ENCODE data around the gene CABLES2.

Gene CABLES2

DNA sequence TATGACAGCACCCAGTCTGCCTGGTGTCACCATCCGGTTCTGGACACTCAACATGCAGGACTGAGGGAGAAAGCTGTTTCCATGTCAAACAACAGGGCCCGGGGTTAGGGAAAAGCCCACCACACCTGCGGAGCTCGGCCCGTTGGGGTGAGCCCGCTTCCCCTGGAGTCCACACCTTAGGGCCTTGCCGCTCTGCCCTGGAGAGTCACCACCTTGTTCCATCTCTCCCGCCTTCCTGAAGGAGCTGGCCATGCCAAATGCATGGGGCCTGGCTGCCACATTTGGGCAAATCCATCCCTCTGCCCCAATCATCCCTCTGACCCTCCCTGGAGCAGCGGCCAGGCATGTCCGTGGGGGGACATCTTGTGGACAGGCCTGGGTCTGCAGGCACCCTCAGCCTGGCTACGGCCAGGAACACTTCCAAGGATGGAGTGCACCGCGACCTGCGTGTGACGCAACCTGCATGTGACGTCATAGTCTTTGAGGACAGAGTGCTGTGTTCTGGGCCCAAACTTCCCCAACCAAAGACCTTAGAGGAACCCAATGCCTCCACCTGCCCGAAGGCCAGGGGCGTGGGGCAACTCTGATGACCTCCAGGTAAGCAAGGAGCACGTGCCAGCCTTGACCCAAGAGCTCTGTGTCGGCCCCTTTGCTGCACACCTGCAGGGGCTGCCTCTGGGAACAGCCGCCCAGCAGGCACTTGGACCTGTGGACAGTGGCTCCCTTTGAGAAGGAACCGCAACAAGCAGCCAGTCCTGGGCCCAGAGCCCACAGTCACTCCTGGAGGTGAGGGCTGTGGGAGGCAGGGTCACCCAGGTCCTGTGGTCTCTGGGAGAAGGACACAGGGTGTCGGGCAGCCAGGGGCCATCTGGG is 1.7 kb downstream of the CABLES2 start:
- peak; percentile 63 for DNase-seq (ENCODE audit: low spot score)

DNA sequence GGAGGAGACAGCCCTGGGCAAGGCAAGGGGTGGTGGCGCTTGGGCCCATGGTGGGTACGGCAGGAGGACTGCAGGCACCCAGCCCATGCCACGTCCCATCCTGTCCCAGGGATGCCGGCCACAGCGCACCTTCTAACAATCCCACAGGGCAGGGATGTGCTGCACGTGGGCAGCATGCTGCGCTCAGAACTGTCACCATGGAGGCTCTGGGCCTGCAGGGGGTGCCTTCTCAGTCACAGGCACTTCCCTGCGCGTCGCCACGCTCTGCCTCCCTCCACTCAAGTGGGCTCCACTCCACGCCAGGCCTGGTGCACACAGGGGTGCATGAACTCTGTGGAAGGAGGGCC is 2.4 kb downstream of the CABLES2 start:
- no peak for DNase-seq (ENCODE audit: low spot score)

DNA sequence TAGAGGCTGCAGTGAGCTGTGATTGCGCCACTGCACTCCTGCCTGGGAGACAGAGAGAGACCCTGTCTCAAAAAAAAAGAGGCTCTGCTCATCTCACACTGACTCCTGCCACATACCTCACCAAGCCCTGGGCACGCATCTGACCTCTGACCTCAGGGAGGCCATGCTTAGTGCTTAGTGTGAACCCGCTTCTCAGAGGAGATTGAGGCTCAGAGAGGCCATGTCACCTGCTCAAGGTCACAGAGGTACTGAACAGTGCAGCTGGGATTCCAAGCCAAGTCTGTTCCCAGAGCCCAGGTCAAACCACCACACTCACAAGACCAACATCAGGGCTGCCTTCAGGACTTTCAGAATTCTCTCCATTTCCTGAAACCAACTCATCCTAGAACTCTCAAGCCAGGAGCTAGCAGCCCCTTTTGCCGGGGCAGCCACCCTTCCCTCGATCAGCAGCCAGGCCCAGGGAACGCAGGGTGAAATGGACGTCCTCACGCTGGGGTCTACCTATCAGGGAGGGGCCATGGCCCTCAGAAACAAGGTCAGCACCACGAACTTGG is 2.9 kb downstream of the CABLES2 start:
- DNase-seq (ENCODE audit: low spot score): no peak

DNA sequence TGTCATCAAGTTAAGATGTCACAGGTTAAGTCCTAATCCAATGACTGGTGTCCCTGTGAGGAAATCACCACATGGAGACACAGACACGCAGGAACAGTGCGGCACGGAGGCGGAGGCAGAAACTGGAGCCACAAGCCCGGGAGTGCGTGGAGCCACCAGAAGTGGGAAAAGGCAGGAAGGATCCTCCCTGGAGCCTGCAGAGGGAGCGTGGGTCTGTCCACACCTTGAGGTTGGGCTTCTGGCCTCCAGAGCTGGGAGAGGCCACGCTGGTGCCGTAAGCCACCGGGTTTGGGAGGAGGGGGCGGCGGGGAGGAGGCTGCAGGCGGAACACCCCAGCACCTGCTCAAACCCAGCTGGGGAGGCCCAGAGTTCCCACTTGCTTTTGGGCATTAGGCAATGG is 3.8 kb downstream of the CABLES2 start:
- DNase-seq (ENCODE audit: low spot score): no peak

DNA sequence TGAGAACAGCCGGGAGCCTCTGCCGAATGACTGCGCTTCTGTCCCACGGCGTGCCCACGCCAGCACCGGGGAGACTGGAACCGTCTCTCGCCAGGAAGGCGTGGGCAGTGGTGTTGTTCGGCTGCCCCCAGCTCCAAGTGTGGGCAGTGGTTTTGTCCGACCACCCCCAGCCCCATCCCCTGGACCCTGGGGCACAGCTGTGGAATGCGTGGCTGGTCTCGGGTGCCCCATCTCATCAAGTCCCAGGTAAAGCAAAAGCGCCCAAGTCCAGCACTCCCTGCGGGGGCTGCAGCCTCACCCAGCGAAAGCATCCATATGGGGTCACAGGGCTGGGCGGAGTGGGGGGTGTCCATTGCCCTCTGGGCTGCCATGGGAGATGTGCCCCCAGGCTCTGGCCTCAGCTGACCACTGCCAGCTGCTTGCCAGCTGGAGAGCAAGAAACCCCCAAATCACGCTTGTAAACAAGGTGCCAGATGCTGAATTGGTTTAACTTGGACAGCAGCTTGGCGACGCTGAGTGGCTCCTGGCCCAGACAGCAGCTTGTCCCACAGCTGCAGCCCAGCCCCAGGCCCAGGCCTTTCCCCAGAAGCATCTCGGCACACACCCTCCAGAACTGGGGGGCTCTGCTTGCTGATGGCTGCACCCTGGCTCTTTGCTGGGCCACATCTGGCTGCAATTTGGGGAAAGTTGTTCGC is 4.5 kb downstream of the CABLES2 start:
- DNase-seq (ENCODE audit: low spot score): no peak

DNA sequence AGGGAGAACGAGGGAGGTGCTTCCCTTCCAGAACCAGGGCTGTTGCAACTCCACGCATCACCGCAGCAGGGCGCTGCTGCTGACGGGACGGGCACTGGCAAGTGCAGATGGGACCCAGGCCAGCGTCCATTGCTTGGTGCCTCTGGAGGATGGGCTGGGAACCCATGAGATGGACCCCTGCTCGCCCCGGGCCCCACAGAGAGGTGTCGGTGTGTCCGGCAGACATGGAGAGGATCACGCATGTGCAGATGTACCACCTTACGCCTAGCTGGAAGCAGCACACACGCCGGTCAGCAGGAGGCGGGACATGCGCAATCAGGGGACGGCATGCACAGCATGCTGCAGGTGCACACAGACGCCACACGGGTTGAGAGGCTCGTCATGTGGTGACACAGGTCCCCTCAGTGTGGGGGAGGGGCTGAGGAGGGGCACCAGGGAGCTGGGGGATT is 5.7 kb downstream of the CABLES2 start:
- no peak for DNase-seq (ENCODE audit: low spot score)

DNA sequence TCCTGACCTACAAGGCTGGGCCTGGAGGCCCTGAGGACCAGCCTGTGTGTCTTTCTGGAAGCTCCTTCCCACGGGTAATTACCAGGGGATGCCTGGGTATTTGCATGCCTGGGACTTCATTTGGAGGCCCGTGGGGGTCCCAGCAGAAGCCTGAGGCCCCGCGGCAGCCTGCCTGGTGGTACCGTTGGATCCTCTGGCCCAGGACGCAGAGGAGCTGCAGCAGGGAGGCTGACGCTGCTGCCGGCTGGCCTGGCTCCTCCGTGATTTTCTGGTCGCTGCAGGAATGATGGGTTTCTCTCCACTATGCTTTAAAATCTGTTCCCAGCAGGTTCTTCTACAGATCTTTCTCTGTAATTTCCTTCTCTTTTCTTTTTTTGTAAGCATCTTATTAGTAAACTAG is 6.5 kb downstream of the CABLES2 start:
- no peak for DNase-seq (ENCODE audit: low spot score)

DNA sequence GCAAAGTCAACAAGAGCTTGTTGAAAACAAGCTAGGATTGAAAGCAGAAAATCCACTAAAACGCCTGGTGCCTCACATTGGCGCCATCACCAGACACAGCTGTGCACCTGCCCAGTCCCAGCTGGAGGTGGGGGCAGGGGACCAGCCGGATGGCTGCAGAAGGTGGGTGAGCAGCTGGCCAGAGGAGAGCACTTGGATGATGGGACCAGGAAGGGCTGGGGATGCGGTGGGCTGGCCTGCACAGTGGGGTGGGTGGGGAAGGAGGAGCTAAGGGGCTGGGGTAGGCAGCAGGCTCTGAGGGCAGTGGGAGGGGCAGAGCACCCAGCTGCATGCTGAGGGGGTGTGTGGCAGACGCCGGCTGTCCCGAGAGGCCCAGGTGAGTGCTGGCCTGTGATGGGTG is 7.1 kb downstream of the CABLES2 start:
- DNase-seq (ENCODE audit: low spot score): no peak

DNA sequence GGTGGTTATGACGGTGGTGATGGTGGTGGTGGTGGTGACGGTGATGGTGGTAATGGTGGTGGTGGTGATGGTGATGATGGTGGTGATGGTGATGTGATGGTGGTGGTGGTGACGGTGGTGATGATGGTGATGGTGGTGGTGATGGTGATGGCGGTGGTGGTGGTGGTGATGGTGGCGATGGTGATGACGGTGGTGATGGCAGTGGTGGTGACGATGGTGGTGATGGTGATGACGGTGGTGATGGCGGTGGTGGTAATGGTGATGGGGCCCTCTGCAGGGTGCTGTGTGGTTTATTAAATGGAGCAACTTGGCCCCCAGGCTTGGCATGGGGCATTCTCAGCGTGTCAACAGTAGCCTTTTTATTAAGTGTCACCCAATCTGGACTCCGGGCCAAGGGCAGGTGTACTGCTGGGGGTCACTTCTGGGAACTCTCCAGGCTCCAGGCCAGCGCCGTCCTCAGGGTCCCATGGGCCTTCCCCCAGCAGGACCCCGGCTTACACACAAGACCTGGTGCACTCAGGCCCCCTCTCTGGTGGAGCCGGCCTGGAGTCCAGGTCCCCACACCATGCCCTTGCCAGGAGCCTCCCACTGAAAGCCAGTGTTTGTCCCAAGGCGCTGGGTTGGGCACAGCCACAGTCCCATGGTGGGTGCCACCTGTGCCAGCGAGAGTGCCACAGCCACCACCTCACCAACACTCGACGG is 8.8 kb downstream of the CABLES2 start:
- no peak for DNase-seq (ENCODE audit: low spot score)

DNA sequence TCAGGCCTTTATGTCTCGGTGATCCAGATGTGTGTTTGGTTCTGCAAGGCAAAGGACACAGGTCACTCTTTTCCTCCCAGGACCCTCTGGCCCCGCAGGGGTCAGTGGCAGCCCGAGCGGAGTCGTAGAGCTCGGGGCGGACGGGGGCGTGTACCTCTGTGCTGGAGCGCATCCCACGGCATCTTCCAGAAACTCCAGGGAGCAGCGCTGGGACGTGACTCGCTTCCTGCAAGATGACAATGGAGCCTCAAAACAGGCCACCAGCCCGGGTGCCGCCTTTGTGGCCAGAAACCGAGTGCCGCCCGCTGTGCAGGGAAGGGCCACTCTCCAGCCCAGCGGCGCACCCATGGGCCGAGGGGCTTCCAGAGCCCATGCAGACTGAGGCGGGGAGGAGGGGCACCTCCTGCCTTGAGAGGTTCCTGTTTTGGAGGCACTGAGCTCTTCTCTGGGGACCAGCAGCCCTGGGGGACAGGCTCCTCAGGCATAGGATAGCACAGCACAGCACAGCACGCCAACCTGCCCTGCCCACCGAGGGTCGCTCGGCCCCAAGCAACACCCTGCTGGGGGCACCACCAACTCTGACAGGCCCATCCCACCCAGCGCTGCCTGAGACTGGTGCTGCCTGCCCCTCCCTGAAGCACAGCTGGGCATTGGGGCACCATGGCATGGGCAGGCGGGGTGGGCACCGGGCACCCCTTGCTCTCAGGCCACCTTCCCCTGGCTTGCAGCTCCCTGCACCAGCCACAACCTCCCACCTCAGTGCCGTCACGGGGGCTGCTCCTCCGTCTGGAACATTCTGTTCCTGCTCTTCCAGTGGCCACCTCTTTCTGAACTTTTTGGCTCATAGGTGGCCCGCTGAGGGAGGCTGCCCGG is 10.5 kb downstream of the CABLES2 start:
- no peak for DNase-seq (ENCODE audit: low spot score)

DNA sequence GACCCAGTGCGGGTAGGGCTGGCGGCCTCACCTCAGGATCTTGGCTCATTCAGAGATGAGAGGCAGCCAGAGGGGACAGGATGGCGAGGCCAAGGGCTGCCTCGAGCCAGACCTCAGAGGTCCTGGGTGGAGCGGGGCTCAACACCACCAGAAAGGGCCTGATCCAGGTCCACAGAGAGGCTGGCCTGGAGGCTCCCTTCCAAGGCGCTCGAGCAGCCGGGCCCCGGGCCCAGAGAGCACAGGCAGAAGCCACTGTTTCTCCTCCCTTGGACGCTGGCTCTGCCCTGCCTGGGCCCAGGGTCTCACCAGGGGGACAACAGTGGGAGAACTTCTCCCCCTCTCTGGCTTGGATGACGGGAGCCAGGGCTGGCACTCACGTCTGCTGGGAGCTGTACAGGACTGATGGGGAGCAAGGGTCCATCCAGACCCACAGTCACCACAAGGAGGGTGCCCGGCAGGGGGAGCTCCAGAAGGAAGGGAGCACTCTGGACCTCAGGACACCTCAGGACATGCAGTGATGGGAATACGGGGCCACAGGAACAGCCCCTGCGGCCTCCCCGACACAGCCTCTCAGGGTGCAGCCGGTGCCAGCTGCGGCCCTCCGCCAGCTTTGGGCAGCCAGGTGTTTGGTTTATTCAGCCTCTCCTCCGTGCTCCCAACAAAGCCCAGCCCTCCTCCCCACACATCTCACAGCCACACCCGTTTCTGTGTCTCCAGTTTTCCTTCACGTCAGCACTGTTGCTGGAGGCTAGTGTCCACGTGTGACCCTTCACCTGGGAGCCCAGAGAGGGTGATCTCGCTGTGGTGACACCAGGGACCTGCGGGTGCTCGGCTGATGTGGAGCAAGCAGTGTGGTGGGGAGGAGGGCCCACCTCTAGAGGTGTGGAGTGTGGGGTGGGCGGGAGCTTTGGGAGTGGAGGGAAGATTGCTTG is 11.5 kb downstream of the CABLES2 start:
- DNase-seq (ENCODE audit: low spot score): no peak

DNA sequence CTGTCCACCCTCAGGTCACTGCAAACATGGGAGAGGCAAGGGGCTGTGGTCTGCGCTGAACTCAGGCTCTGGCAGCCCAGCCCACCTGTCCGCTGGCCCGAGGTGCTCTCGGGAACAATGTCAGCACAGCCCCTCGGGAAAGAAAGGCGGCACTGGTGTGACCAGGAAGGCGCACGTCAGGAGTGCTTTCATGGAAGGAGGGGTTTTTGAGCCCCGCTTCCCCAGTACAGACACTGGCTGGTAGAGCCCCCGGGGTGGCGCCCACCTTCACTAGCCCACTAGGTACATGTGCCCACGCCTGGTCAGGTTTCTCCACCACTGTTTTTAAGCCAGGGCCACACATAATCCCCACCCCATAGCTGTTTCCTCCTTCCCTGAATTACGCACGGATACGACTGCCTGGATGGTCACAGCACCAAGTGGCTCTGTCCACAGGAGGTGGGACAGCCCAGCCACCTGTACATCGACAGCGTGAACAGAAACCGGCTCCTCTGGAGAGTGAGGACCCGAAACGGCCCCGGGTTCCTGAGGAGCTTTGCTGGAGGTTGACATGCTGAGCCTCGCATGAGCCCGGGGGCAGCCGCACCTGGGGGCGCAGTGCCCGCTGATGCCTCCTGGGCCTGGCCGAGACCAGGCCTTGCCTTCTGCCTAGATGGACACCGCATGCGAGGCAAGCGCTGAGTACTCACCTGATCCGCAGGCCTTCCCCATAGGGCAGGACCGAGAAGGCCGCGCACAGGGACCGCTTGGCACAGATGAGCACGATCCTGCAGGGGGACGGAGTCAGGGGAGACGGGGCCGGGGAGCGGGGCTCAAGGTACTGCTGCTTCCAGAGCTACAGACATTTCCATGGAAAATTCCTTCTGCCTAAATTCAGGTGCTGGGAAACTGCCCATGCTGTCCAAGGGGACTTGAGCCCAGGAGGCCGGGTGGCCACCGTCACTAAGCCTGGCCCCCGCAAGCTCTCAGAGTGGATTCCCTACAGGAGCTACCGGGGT is 12.5 kb downstream of the CABLES2 start:
- no peak for DNase-seq (ENCODE audit: low spot score)

DNA sequence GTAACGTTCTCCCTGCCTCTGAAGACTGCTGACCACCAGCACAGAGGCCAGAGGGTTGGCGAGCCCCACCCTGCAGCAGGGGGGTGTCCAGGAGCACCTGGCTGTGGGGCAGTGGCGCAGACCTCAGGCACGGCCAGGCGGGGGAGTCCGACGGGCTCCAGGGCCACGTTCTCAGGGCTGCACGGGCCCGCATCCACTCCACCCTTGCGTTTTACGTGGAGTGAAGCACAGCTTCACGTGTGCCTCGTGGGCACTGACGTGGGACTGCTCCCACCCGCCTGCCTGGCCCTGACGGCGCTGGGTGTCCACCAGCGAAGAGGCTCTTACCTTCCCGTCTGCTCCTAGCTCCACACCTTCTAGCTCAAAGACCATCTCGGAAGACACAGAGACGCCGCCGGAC is 13.3 kb downstream of the CABLES2 start:
- DNase-seq (ENCODE audit: low spot score): no peak

DNA sequence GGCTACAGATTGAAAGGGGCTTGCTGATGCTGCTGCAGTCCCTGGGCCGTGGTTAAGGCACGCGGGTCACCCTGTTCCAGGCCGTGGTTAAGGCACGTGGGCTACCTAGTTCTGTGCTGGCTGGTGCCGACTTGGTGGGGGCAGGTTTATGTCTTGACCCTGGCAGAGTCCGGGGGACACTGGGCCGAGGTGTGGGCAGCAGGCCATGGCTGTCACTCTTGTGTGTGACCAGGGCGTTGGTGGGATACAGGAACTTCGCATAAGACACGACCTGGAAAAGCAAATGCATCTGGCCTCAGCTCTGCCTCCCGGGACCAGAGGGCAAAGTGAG is 13.8 kb downstream of the CABLES2 start:
- no peak for DNase-seq (ENCODE audit: low spot score)

DNA sequence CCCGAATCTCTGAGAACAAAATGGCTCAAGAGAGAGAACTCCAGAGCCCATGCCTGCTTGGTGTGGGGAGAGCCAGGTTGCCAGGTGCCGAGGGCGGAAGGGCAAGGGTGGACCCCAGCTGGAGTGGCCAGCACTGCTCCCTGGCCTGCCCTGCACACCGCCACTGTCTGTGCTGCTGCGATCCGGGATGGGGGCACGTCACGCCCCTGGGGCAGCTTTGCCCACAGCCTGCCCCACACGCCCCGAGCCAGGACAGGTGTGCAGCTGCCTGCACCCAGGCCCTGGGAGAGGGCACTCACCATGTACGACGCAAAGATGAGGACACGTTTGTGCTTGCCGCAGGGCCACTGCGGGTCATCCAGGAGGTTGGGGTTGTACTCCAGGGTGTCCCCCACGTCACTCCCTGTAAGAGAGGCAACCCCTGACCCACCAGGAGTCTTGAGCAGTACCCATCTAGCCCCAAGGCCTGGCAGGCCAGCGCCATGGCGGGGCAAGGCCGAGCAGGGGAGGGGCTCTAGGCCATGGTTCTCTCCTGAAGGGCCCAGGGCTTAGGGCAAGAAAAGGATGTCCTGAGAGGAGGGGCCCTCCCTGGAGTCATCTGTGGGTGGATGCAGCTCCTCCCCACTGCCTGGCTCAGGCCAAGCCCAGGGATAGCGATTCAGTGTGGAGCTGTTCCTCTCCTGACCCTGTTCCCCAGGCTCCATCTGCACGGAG is 14.3 kb downstream of the CABLES2 start:
- DNase-seq (ENCODE audit: low spot score): no peak

DNA sequence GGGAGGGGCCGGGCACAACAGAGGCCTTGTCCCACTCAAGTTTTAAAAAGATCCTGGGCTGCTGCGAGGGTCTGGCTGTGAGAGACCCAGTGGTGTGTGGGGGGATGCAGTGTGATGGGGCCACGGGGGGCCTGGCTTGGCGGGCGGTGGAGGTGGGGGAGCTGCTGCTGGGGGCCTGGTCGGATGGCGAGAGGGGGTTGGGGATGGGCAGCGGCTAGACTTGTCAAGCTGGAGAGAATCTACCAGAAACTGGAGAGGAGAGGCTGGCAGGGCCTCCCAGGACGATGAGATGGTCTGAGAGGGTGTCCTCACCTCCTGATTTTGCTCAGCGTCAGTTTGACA is 15.0 kb downstream of the CABLES2 start:
- no peak for DNase-seq (ENCODE audit: low spot score)

DNA sequence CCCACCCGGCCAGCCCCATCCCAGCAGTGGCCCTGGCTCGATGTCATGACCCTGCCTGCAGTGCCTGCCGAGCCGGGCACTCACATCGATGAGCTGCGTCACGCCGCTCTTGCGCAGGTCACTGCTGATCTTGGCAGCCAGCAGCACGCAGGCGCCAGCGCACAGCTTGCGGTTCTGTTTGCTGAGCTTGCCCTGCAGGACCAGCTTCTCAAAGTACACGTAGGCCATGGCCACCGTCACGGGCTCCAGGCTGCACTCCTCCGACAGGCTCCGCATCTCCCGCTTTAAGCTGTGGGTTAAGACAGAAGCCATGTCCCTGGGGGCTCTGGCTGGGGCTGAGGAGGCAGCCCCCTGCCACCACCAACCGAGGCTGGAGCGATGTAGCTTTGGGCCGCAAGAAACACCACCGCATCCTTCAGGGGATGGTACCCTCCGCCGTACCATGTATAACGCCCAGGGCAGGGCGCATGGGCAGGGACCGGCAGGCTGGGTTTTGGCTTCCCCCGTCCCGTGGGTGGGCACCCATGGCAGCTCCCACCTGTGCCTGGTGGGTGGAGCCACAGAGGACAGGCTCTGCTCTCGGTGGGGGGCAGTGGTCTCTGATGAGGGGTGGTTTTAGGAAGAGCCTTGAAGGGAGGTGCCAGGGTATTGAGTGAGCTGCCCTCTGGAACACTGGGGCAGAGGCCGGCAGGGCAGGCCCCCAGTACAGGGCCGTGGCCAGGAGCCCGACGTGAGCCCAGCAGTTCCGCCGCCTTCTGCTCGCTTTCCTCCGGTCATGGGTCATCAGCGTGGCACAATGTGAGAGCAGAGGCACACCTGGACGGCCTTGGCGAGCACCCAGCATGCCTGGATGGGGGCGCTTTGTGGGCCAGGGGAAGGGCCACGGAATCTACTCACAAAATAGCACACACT is 15.7 kb downstream of the CABLES2 start:
- DNase-seq (ENCODE audit: low spot score): no peak

Measured in RKO (cell line).